ENCODE measurements around the gene TMEM63A.

GRCh38 chr1:225868631-225869330 lies 13.4 kb downstream of the TMEM63A start:
- no peak for TF ChIP-seq CTCF (IDR thresholded peaks at IDR 0.05)
- no peak for TF ChIP-seq POLR2A (IDR thresholded peaks at IDR 0.05)
